Ectodermal cell (in vitro differentiated cells): ENCODE results near the gene DNAJC15.

Experiments
- H3K27ac ChIP-seq: 2 replicates; pipeline ENCODE4 v1.7.0; 2013; ENCODE audit warnings: mild to moderate bottlenecking, low read depth, low read length; ENCODE audit not compliant: insufficient read depth, poor library complexity, severe bottlenecking
- H3K27me3 ChIP-seq: 2 replicates; pipeline ENCODE4 v1.7.0; 2013; ENCODE audit warnings: mild to moderate bottlenecking, low read length; ENCODE audit not compliant: insufficient read depth, control insufficient read depth, poor library complexity, severe bottlenecking
- H3K36me3 ChIP-seq: one replicate; pipeline ENCODE4 v1.7.0; 2013; ENCODE audit warnings: low read length; ENCODE audit not compliant: control insufficient read depth, insufficient read depth
- H3K4me1 ChIP-seq: one replicate; pipeline ENCODE4 v1.7.0; 2013; ENCODE audit warnings: low read length; ENCODE audit not compliant: control insufficient read depth, insufficient read depth
- H3K4me3 ChIP-seq: 2 replicates; pipeline ENCODE4 v1.7.0; 2013; ENCODE audit warnings: low read depth, low read length, control low read depth; ENCODE audit not compliant: insufficient read depth
- H3K9me3 ChIP-seq: 2 replicates; pipeline ENCODE4 v1.7.0; 2013; ENCODE audit warnings: mild to moderate bottlenecking, low read length, moderate library complexity; ENCODE audit not compliant: control insufficient read depth
- WGBS, 2 experiments: methylation state at CpG; one replicate each; pipeline ENCODE4 v1.1.7; 2013; ENCODE audit warnings: missing lambda C conversion rate in 2 of 2; 5-methylcytosine and 5-hydroxymethylcytosine counted together

DNAJC15 gene

GRCh38 chr13:43100667-43101066 is 77.3 kb downstream of the DNAJC15 start:
- no peaks in the 10 kb centered on the region for H3K9me3 ChIP-seq
- H3K27ac ChIP-seq = no peak overlapping the region
- no peaks in the 10 kb centered on the region for H3K36me3 ChIP-seq
- WGBS, 2 experiments = 92 to 94% methylated on average over 2 of the region's 2 CpGs
- no peaks in the 10 kb centered on the region for H3K4me1 ChIP-seq
- no peaks in the 10 kb centered on the region for H3K27me3 ChIP-seq
- H3K4me3 ChIP-seq = no peak overlapping the region

DNA sequence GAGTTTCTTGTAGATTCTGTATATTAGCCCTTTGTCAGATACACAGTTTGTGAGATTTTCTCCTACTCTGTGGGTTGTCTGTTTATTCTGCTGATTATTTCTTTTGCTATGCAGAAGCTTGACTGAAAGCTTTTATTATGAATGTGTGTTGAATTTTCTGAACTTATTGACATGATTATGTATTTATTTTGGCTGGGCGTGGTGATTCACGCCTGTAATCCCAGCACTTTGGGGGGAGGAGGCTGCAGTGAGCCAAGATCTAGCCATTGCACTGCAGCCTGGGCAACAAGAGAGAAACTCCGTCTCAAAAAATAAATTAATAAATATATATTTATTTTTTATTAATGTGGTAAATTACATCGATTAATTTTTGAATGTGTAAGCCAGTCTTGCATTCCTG is 78.9 kb downstream of the DNAJC15 start:
- H3K9me3 ChIP-seq = no peaks in the 10 kb centered on the region
- WGBS, 2 experiments = 88 to 91% methylated on average over 2 to 3 of the region's 4 CpGs
- H3K36me3 ChIP-seq = no peaks in the 10 kb centered on the region

DNA sequence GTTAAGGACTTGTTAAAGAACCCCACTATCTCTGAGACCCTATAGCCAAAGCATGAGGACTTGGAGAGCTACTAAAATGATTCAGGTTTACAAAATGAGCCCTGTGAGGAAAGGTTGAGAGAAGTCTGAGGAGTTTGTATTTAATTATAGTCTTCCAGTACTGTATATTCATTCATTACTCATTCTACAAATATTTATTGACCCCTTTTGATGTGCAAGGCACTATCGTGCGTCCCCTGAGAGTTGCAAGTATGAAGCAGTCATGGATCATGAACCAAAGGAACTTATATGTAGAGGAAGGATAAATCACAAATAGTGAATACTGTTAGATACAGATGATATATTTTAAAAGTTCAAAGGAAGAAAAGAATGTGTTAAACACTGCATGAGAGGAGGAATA is 84.4 kb downstream of the DNAJC15 start:
- no peaks in the 10 kb centered on the region for H3K36me3 ChIP-seq
- no peaks in the 10 kb centered on the region for H3K27me3 ChIP-seq
- H3K9me3 ChIP-seq = no peaks in the 10 kb centered on the region
- H3K4me1 ChIP-seq = no peaks in the 10 kb centered on the region
- H3K4me3 ChIP-seq = no peak overlapping the region
- WGBS, 2 experiments = 100% methylated on average over 2 of the region's 2 CpGs
- no peak overlapping the region for H3K27ac ChIP-seq

More for the DNA sequence above, 78.9 kb downstream of the DNAJC15 start:
- H3K27me3 ChIP-seq = no peaks in the 10 kb centered on the region
- no peak overlapping the region for H3K4me3 ChIP-seq
- no peak overlapping the region for H3K27ac ChIP-seq
- no peaks in the 10 kb centered on the region for H3K4me1 ChIP-seq

DNA sequence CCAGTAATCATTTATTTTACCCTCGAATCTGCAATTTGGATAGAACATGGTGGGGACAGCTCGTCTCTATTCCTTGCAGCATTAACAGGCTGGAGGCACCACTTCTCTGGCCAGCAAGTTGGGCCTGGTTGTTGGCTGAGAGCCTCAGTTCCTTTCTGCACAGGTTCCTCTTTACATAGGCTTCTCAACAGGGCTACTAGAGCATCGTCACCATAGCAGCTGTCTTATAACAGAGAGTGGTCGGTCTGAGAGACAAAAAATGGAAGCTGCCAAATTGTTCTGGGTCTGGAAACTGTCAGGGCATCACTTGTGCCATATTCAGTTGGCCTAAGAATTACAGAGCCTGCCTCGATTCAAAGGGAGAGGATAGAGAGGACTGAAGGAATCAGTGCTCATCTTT is 86.7 kb downstream of the DNAJC15 start:
- no peaks in the 10 kb centered on the region for H3K27me3 ChIP-seq
- no peak overlapping the region for H3K4me3 ChIP-seq
- no peaks in the 10 kb centered on the region for H3K4me1 ChIP-seq
- no peak overlapping the region for H3K27ac ChIP-seq
- WGBS, 2 experiments = 92 to 95% methylated on average over 5 of the region's 5 CpGs
- H3K36me3 ChIP-seq = no peaks in the 10 kb centered on the region
- H3K9me3 ChIP-seq = no peaks in the 10 kb centered on the region

- no peaks in the 10 kb centered on the region for H3K9me3 ChIP-seq
- WGBS, 2 experiments = 95 to 98% methylated on average over 2 of the region's 2 CpGs
- H3K4me1 ChIP-seq = no peaks in the 10 kb centered on the region
- H3K27me3 ChIP-seq = no peaks in the 10 kb centered on the region
- H3K36me3 ChIP-seq = no peaks in the 10 kb centered on the region
- H3K4me3 ChIP-seq = no peak overlapping the region
- H3K27ac ChIP-seq = no peak overlapping the region
Measured at GRCh38 chr13:43110658-43111057, 87.3 kb downstream of the DNAJC15 start.

DNA sequence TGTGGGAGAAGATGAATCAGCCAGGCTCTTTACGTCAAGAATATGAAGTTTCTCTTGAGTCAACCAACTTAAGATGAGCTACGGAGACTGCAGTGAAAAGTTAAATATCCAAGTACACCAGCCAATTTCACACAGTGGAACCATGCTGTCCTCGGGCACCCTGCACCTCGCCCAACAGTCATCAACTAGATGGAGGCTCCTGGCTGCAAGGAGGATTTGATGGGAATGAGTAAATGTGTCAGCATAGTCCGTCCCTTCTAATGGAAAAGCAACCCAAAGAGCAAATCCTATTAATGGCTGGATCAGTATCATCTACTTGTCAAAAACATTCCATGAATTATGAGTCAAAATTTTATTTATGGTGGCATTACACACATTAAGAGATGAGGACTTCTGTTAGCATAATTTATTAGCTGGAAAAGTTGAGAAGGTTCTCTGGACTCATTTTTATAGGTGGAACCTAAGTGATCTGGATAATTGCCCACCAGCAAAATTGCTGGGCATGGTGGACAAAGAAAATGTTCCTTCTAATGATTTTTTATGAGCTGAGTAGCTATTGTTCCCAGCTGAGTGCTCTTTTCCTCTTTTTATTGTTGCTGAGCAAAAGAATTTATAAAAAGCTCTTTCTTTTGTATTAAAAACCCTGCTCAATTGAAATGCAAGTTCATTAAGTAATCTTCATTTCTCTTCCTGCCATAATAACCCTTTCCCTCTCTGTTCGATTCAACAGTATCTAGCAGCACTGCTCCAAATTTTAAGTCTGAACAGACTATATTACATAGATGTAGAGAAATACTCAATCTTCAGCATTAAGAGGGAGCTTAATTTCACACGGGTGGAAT is 88.4 kb downstream of the DNAJC15 start:
- Histone ChIP-seq H3K4me1 (no peaks in the 10 kb centered on the region), H3K27me3 (no peaks in the 10 kb centered on the region), H3K4me3 (no peak overlapping the region), H3K36me3 (no peaks in the 10 kb centered on the region), H3K27ac (no peak overlapping the region), H3K9me3 (no peaks in the 10 kb centered on the region)
- 94 to 97% methylated on average over 5 to 7 of the region's 7 CpGs for WGBS, 2 experiments

DNA sequence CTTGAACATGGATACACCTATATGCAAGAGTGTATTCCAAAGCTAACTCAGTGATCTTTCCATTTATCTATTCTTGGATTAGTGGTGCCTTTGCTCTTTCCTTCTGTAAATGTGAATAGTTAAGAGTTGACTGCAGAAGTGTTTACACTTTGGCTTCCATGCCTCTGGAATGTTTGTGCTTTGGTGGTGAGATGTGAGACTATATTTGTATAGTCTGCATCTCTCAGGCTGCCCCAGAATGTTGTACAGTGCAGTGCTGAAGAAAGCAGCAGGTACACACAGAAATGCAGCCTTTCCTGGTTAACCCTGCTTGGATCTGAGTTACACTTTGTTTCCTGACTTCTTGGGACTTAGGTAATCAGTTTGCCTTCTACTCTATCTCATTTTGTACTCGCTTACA is 90.2 kb downstream of the DNAJC15 start:
- H3K4me1 ChIP-seq = no peaks in the 10 kb centered on the region
- no peak overlapping the region for H3K27ac ChIP-seq
- H3K4me3 ChIP-seq = no peak overlapping the region

DNA sequence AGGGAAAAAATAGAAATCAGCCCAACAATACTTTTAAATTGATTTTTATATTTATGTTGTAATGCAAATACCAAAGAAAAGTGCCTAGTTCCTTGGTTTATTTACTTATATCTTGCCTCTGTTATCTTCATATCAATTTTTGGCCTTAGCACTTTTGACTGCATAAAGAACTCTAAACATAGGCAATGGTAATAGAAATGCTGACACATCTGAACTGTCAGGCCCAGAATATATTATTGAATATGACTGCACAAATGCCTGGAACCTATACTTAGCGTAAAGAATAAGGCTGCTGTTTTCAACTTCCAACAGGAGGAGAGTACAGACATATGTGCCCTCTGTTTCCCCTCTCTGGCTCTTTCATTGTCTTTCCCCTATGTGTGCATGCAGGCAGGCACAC is 91.1 kb downstream of the DNAJC15 start:
- Histone ChIP-seq H3K27me3 (no peaks in the 10 kb centered on the region), H3K36me3 (no peaks in the 10 kb centered on the region), H3K4me1 (no peaks in the 10 kb centered on the region), H3K4me3 (no peak overlapping the region), H3K9me3 (no peaks in the 10 kb centered on the region), H3K27ac (no peak overlapping the region)
- 61 to 62% methylated on average over 1 of the region's 1 CpG for WGBS, 2 experiments

More for the DNA sequence above, 90.2 kb downstream of the DNAJC15 start:
- WGBS, 2 experiments = 33 to 57% methylated on average over 1 of the region's 1 CpG
- H3K9me3 ChIP-seq = no peaks in the 10 kb centered on the region
- no peaks in the 10 kb centered on the region for H3K27me3 ChIP-seq
- no peaks in the 10 kb centered on the region for H3K36me3 ChIP-seq

- WGBS, 2 experiments = 97 to 100% methylated on average over 1 to 3 of the region's 3 CpGs
- Histone ChIP-seq H3K36me3 (no peaks in the 10 kb centered on the region), H3K4me3 (no peak overlapping the region), H3K9me3 (no peaks in the 10 kb centered on the region), H3K27ac (no peak overlapping the region), H3K4me1 (no peaks in the 10 kb centered on the region), H3K27me3 (no peaks in the 10 kb centered on the region)
Measured at GRCh38 chr13:43115141-43115540, 91.8 kb downstream of the DNAJC15 start.

GRCh38 chr13:43116242-43116641 is 92.9 kb downstream of the DNAJC15 start:
- H3K27ac ChIP-seq = no peak overlapping the region
- H3K27me3 ChIP-seq = no peaks in the 10 kb centered on the region
- 95 to 98% methylated on average over 6 to 7 of the region's 7 CpGs for WGBS, 2 experiments
- no peaks in the 10 kb centered on the region for H3K9me3 ChIP-seq
- H3K36me3 ChIP-seq = no peaks in the 10 kb centered on the region
- no peaks in the 10 kb centered on the region for H3K4me1 ChIP-seq
- H3K4me3 ChIP-seq = no peak overlapping the region
